Breast epithelium (tissue), 3 donors: ENCODE results near the gene RTTN.

Experiments used
- POLR2A ChIP-seq: fragments of 450-650 bp; IDR thresholded peaks from one replicate; pipeline ENCODE4 v1.6.1; 2016; ENCODE audit warnings: antibody characterized with exemption, mild to moderate bottlenecking, moderate library complexity
- TF ChIP-seq, protein P1 (sequence below), 3 donors: fragments of 450-650 bp; IDR thresholded peaks; one replicate each; pipeline ENCODE4 v1.5.1; 2016 to 2017; ENCODE audit warnings: antibody characterized with exemption in 3 of 3, mild to moderate bottlenecking in 3 of 3, moderate library complexity in 3 of 3

DNA sequence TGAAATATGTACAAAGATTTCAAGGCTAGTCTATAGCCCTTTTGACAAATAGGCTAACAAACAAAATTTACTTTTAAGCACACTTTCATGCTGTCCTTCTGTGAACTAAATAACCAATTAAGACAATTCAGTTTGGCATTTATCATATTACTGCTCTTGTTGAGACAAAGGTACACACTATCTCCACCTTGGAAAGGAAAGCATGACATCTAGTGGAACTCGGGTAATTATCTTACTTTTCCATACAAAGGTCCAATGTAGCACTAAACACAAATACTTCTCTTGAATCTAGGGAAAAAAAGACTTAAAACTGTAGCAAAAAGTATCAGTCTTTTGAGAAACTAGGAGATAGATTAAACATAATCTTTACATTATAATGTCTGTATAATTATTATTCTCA lies 132.8 kb downstream of the RTTN start:
- TF ChIP-seq POLR2A, result no peak
- TF ChIP-seq, protein P1, sequence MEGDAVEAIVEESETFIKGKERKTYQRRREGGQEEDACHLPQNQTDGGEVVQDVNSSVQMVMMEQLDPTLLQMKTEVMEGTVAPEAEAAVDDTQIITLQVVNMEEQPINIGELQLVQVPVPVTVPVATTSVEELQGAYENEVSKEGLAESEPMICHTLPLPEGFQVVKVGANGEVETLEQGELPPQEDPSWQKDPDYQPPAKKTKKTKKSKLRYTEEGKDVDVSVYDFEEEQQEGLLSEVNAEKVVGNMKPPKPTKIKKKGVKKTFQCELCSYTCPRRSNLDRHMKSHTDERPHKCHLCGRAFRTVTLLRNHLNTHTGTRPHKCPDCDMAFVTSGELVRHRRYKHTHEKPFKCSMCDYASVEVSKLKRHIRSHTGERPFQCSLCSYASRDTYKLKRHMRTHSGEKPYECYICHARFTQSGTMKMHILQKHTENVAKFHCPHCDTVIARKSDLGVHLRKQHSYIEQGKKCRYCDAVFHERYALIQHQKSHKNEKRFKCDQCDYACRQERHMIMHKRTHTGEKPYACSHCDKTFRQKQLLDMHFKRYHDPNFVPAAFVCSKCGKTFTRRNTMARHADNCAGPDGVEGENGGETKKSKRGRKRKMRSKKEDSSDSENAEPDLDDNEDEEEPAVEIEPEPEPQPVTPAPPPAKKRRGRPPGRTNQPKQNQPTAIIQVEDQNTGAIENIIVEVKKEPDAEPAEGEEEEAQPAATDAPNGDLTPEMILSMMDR (IDR thresholded peaks at IDR 0.05), result no peak
